GM19043 (cell line): ENCODE data around the gene MYO1F.
"Not testable (repeated sequence)": the region's sequence is repeated elsewhere in the genome, so short reads cannot be mapped to it uniquely, and the experiment has no call there.

Source experiments
- ATAC-seq: cut with Tn5 transposase; IDR thresholded peaks from one replicate; pipeline ENCODE4 v1.9.1; 2021; ENCODE audit warnings: low read depth; ENCODE audit not compliant: unreplicated experiment

Gene MYO1F

DNA sequence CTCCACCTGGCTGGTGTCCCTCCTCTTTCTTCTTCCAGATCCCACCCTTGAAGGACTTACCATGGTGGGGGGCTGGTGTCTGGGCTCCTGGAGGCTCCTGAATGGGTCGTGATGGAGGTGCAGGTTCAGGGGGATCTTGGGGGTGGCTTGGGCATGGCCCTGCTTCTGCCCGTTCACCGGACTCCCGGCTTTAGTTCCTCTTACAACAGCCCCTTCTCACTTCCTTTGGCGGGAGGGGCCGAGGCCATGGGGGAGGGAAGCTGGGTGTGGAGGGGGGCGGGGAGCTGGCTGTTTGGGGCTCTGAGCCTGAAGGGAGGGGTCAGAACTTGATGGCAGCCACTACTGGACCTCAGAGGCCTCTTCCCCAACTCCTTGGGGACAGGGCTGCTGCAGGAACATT is at the start of gene MYO1F:
MYO1F (minus strand) TSS at position 196 of the 400 bp plus-strand sequence; CDS start at position 63, 133 bp downstream.
- ATAC-seq = no peak

GRCh38 chr19:8626842-8627241 is 49.6 kb upstream of the MYO1F start:
- ATAC-seq = no peak

GRCh38 chr19:8622886-8623285 is 45.6 kb upstream of the MYO1F start:
- not testable (repeated sequence) for ATAC-seq

DNA sequence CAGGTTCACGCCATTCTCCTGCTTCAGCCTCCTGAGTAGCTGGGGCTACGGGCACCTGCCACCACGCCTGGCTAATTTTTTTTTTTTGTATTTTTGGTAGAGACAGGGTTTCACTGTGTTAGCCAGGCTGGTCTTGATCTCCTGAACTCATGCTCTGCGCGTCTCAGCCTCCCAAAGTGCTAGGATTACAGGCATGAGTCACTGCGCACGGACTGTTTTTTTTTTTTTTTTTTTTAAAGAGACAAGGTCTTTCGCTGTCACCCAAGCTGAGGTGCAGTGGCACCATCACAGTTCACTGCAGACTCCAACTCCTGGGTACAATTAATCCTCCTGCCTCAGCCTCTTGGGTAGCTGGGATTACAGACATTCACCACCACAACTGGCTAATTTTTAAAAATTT is 41.5 kb upstream of the MYO1F start:
- ATAC-seq = no peak

GRCh38 chr19:8617984-8618383 is 40.7 kb upstream of the MYO1F start:
- no peak for ATAC-seq

DNA sequence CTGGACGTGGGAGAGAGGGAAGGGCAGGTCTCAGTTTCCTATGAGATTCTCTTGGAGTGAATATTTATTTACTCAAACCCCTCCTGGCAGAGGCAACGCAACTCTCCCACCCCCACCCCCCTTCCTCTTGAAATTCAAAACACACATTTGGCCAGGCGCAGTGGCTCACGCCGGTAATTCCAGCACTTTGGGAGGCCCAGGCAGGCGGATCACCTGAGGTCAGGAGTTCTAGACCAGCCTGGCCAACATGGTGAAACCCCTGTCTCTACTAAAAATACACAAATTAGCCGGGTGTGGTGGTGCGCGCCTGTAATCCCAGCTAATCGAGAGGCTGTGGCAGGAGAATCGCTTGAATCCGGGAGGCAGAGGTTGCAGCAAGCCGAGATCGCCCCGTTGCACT is 40.1 kb upstream of the MYO1F start:
- not testable (repeated sequence) for ATAC-seq

GRCh38 chr19:8616861-8617260 is 39.6 kb upstream of the MYO1F start:
- ATAC-seq = no peak

- no peak for ATAC-seq
Observed at GRCh38 chr19:8615813-8616596, 38.8 kb upstream of the MYO1F start.

GRCh38 chr19:8615024-8615423 is 37.8 kb upstream of the MYO1F start:
- no peak for ATAC-seq

DNA sequence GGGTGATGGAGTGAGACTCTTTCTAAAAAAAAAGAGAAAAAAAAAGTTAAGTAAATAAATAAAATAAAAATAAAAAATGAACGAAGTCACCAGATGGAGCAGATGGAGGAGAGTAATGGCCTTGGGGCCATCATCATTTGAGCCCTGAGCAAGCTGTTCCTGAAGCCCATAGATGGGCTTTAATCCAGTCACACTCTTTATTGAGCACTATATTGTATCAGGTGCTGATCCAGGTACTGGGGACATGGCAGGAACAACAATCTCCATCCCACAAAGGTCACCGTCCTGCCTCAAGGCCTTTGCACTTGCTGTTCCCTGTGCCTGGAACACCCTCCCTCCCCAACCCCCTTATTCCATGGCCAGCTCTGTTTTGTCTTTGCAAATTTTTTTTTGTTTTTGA is 37.2 kb upstream of the MYO1F start:
- no peak for ATAC-seq

- no peak for ATAC-seq
Observed at GRCh38 chr19:8612807-8613171, 35.5 kb upstream of the MYO1F start.

- no peak for ATAC-seq
Observed at GRCh38 chr19:8611877-8612806, 34.9 kb upstream of the MYO1F start.

GRCh38 chr19:8611391-8611876 is 34.2 kb upstream of the MYO1F start:
- ATAC-seq = no peak

- no peak for ATAC-seq
Observed at GRCh38 chr19:8610936-8611300, 33.7 kb upstream of the MYO1F start.

DNA sequence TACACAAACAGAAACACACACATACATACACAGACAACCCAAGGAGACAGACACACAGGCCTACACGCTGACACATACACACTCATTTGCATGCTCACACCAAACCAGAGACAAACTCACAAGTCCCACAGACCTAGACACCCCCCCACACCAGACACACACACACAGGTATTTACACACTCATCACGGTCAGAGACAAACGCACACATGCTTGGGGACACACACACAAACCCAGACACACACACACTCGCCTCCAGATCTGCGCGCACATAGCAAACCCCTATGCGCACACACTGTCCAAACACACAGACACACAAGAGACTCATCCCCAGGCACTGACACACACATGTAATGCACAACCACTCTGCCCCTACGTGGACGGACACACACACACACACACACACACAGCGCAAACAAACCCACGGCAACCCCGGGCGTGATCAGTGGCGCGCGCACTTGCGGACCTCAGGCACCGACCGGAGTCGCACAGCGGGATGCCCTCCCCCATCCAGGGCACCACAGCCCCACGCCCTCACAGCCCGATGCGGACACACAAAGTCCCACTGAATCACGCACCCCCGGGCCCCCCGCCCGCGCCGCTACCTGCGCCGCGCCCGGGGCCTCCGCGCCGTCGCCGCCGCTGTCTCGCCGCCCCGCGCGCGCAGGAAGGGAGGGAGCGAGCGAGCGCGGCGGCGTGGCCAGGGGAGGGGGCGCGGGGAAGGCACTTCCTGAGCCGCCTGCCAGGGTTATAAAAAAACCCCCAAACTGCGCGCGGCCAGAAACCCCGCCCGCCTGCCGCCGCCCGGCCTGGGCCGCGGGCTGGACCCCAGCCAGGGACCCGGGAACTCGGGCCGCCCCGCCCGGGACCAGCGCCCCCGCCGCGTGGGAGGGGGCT is 33.0 kb upstream of the MYO1F start, which contains the start of gene ADAMTS10:
ADAMTS10 (minus strand) TSS at position 675 of the 895 bp plus-strand sequence. CDS start 5,005 bp downstream, outside the sequence.
- no peak for ATAC-seq

GRCh38 chr19:8609279-8610040 is 32.2 kb upstream of the MYO1F start:
- ATAC-seq = no peak

GRCh38 chr19:8608941-8609278 is 31.7 kb upstream of the MYO1F start:
- no peak for ATAC-seq

DNA sequence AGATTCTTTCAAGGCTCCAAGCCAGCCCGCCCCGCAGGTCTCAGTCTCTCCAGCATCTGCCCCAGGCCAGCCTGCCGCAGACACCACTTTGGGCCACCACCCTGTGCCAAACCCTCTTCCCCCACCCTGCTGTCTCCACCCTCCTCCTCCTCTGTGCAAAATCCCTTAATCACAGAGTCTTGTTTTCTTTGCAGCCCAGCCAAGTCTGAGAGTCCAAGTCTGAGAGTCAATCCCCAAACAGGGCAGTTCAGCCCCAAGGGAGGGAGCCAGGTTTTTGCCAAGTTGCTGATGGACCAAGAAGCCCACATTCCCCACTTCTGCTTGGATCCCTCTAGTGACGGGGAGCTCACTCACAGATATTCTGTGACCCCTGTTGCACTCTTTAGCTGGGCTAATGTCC is 30.1 kb upstream of the MYO1F start:
- ATAC-seq = no peak

DNA sequence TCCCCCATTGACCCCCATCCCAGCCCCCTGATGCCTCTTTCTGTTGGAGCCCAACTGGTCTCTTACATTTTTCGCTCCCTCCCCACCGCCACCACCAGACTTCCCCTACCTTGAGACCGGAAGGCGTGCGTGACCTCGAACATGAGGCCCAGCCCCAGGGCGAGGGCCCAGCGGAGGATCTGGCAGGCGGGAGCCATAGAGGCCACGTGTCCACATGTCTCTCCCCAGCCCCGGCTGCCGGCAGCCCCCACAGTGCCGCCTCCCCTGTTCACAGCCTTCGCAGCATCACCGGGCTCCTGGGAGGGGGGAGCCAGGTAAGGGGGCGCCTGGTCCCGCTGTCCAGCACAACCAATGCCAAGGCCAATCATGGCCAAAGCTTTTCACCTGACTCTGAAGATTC is 28.3 kb upstream of the MYO1F start:
- no peak for ATAC-seq

DNA sequence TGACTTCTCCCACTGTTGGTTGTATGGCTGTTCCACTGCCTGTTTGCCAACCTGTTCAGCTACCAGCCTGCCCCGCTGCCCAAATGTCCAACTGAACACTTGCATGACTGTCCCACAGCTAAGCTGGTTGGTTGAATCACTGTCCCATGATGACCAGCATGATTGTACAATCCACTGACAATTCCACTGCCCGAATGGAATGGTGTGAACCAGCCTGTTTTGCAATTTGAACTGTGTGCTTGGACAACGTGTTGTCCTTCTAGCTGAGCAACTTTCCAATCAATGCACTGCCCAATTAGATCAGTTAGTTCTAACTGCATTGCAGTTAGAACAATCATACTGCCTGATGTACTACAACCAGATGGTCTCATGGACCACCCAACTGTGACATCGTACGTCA is 24.6 kb upstream of the MYO1F start:
- ATAC-seq = no peak
